Keratinocyte (primary cell): ENCODE results near the gene MAOB.

ENCODE experiments used
- CTCF ChIP-seq, 3 experiments: IDR thresholded peaks in 1 of 3; conservative IDR thresholded peaks in 1 of 3; optimal IDR thresholded peaks in 1 of 3; 2 replicates in 2 of 3; 3 replicates in 1 of 3; pipeline versions ENCODE3 to v1.5.1; 2011; ENCODE audit warnings: low read length in 3 of 3, mild to moderate bottlenecking in 3 of 3, moderate library complexity in 2 of 3, control low read depth in 1 of 3, inconsistent platforms in 1 of 3; ENCODE audit not compliant: insufficient read depth in 2 of 3; ENCODE audit errors: extremely low read depth in 1 of 3
- EZH2 ChIP-seq: IDR thresholded peaks from one replicate; pipeline ENCODE4 v1.6.1; 2012; ENCODE audit warnings: inconsistent platforms, mild to moderate bottlenecking, low read length, moderate library complexity

DNA sequence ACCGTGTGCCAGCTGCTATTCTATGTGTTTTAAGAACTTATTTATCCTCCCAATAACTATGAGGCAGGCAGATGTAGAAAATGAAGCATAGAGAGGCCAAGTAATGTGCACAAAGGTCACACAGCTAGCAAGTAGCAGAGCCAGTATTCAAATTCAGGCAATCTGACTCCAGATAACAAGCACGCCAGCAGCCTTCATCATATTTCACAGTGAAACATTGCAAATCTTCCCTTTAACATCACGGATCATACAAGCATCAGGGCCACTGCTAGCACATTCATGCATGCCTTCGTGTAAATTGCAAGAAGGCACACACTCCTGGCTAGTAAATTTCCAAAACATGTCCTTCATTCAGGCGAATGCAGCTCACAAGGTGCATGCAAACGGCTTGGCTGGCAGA lies 33.1 kb downstream of the MAOB start:
- TF ChIP-seq CTCF (optimal IDR thresholded peaks at IDR 0.05 in 1 of 3, IDR thresholded peaks at IDR 0.05 in 1 of 3, conservative IDR thresholded peaks at IDR 0.05 in 1 of 3; ENCODE audit: extremely low read depth in 1 of 3, insufficient read depth in 2 of 3, low read length in 3 of 3) (no peak), EZH2 (no peak)
